OCI-LY7 (cell line): ENCODE measurements around the gene SOS1. TPM values are rescaled to one million over a fixed set of nuclear protein-coding genes. Genes with fewer than 3 reads are reported as not detected.

Experiments
- Bru-seq: library from RNA; stranded (reverse); fragments of 400-500 nt; gene quantifications from one replicate; lab custom pipeline; 2021; lab: Mats Ljungman, UMichigan
- BruChase-seq, 2 experiments: library from RNA; stranded (reverse); fragments of 400-500 nt; gene quantifications; one replicate each; lab custom pipeline; 2021; lab: Mats Ljungman, UMichigan
- BruUV-seq: library from RNA; stranded (reverse); fragments of 400-500 nt; replicated peaks from 2 replicates; lab custom pipeline; 2021; lab: Mats Ljungman, UMichigan
- CTCF ChIA-PET: fragments of 300-600 bp; sonication (Branson Sonifier 250); formaldehyde crosslinking; loops from one replicate; lab custom pipeline; 2022; ENCODE audit warnings: antibody characterized with exemption; ENCODE audit not compliant: unreplicated experiment; lab: Charles Lee
- POLR2A ChIA-PET: fragments of 300-600 bp; sonication (Branson Sonifier 250); formaldehyde crosslinking; loops from one replicate; lab custom pipeline; 2022; ENCODE audit warnings: antibody characterized with exemption; lab: Charles Lee
- DNase-seq: peaks from one replicate; pipeline ENCODE4 v3.0.0-alpha.2; 2015; ENCODE audit warnings: low spot score
- H2AFZ ChIP-seq: fragments of 200-600 bp; sonication (generic), shearing (Covaris generic); 2 replicates; pipeline ENCODE4 v1.6.1; 2014; ENCODE audit warnings: mild to moderate bottlenecking, antibody characterized with exemption, low read length, moderate library complexity
- H3K27ac ChIP-seq: fragments of 200-600 bp; sonication (generic); 2 replicates; pipeline ENCODE4 v1.5.1; 2014; ENCODE audit warnings: mixed run types, low read depth, mild to moderate bottlenecking, moderate library complexity, low read length, inconsistent platforms; ENCODE audit not compliant: poor library complexity, severe bottlenecking
- H3K36me3 ChIP-seq: fragments of 200-600 bp; sonication (generic); 2 replicates; pipeline ENCODE4 v1.6.1; 2014; ENCODE audit warnings: mild to moderate bottlenecking, antibody characterized with exemption, low read length, moderate library complexity, mixed read lengths; ENCODE audit not compliant: insufficient read depth
- H3K4me1 ChIP-seq: fragments of 200-600 bp; sonication (generic); 2 replicates; pipeline ENCODE4 v1.5.1; 2014; ENCODE audit warnings: mild to moderate bottlenecking, low read length; ENCODE audit not compliant: insufficient read depth, poor library complexity, severe bottlenecking
- H3K4me2 ChIP-seq: fragments of 200-600 bp; sonication (generic); 2 replicates; pipeline ENCODE4 v1.6.1; 2014; ENCODE audit warnings: mild to moderate bottlenecking, low read length
- H3K4me3 ChIP-seq: fragments of 200-600 bp; sonication (generic); 2 replicates; pipeline ENCODE4 v1.5.1; 2014; ENCODE audit warnings: mild to moderate bottlenecking, low read depth, low read length; ENCODE audit not compliant: poor library complexity, severe bottlenecking
- H3K79me2 ChIP-seq: fragments of 200-600 bp; sonication (generic); 2 replicates; pipeline ENCODE4 v1.6.1; 2016; ENCODE audit warnings: low read depth, mild to moderate bottlenecking, low read length, moderate library complexity, mixed read lengths; ENCODE audit not compliant: insufficient read depth
- H3K9me2 ChIP-seq: fragments of 200-600 bp; sonication (generic); 2 replicates; pipeline ENCODE4 v1.6.1; 2016; ENCODE audit warnings: mild to moderate bottlenecking, low read length, mixed read lengths; ENCODE audit not compliant: insufficient read depth
- H3K9me3 ChIP-seq: fragments of 200-600 bp; sonication (generic); 2 replicates; pipeline ENCODE4 v1.6.1; 2014; ENCODE audit warnings: mild to moderate bottlenecking, mixed run types, low read length, mixed read lengths
- H4K20me1 ChIP-seq: fragments of 200-600 bp; sonication (generic); 2 replicates; pipeline ENCODE4 v1.6.1; 2014; ENCODE audit warnings: mild to moderate bottlenecking, antibody characterized with exemption, low read length, moderate library complexity, mixed read lengths; ENCODE audit not compliant: insufficient read depth
- CTCF ChIP-seq: fragments of 200-600 bp; sonication (generic); conservative IDR thresholded peaks from 2 replicates; pipeline ENCODE4 v1.5.1; 2014; ENCODE audit warnings: mild to moderate bottlenecking, antibody characterized with exemption, low read length, moderate library complexity, mixed read lengths
- EZH2phosphoT487 ChIP-seq: fragments of 200-600 bp; sonication (generic); IDR thresholded peaks from 2 replicates; pipeline ENCODE4 v1.6.1; 2018; ENCODE audit warnings: low read depth, borderline replicate concordance, mild to moderate bottlenecking, mixed run types, antibody characterized with exemption, low read length, moderate library complexity, mixed read lengths
- intact Hi-C: fragments of 100-400 bp; cut with micrococcal nuclease; formaldehyde crosslinking; loops from one replicate; pipeline ENCODE4 v1.10.0; 2022; ENCODE audit not compliant: unreplicated experiment
- long read RNA-seq: library from polyadenylated mRNA; stranded (forward); transcript quantifications from one replicate; pipeline ENCODE4 v2.0.0, GENCODE V29; 2022
- total RNA-seq, 2 experiments: library from RNA; depleted of rRNA in 1 of 2; stranded (reverse); fragments of >200 nt in 1 of 2; shearing (Covaris generic) in 1 of 2; gene quantifications; 2 replicates each; pipeline ENCODE4 v1.2.3, GENCODE V29; 2014 to 2022

SOS1 gene
- total RNA-seq (2014; rRNA removed; shearing (Covaris generic)) (15.2 and 21.3 TPM in 2 replicates), total RNA-seq (2022) (40.0 and 47.9 TPM in 2 replicates), Bru-seq, nascent RNA (percentile 85 among the genes with signal in this experiment), BruChase-seq, experiment 1, labeled RNA remaining after a 6-hour chase (percentile 86 among the genes with signal in this experiment), BruChase-seq, experiment 2, labeled RNA remaining after a 2-hour chase (percentile 86 among the genes with signal in this experiment)
- long read RNA-seq, full-length matches to known transcripts: 3 of 34 reads
- long read RNA-seq, partial matches to known transcripts: 17 of 34 reads
- long read RNA-seq, other reads (novel, unspliced or antisense): 14 of 34 reads

- intact Hi-C loops: loop anchor here (1.0 to 10.0 kb wide), 6 partner anchors 107 to 1456 kb away; partner anchors contain the start of genes HNRNPLL and SRSF7
- TF ChIP-seq EZH2phosphoT487: no peak
- no peak for TF ChIP-seq CTCF
- Histone ChIP-seq H3K4me1 (peaks cover 53% of the 10 kb centered on the region), H3K27ac (peak within 1 kb of the TSS; percentile 78), H3K4me2 (peak within 1 kb of the TSS; percentile 90), H3K4me3 (peak within 1 kb of the TSS; percentile 80), H3K36me3 (peaks cover 22% of the 10 kb centered on the region), H4K20me1 (peaks cover 19% of the 10 kb centered on the region), H3K79me2 (peaks cover 62% of the 10 kb centered on the region), H2AFZ (peak within 1 kb of the TSS; percentile 51; the same call in 1 of the 2 replicates), H3K9me2 (no peaks in the 10 kb centered on the region), H3K9me3 (no peaks in the 10 kb centered on the region)
- DNase-seq: peak; percentile 94
- ChIA-PET CTCF (no interaction called here), POLR2A (interaction anchor here (0.6 to 3.2 kb wide), 14 partner anchors 10 to 657 kb away, joined by 3 to 15 read pairs (median 4); no protein-coding TSS in a partner anchor)
- BruUV-seq: no TSS peak
Measured at GRCh38 chr2:39120771-39121522, at the start of gene SOS1. TSS of gene SOS1 (minus strand) at chr2:39121051. CDS start at chr2:39120422, 629 bp downstream.

- Histone ChIP-seq H3K4me2 (no peak overlapping the region), H3K36me3 (no peaks in the 10 kb centered on the region), H3K4me1 (no peaks in the 10 kb centered on the region), H3K79me2 (no peaks in the 10 kb centered on the region), H3K9me3 (no peaks in the 10 kb centered on the region), H3K9me2 (no peaks in the 10 kb centered on the region), H2AFZ (no peak overlapping the region), H4K20me1 (no peaks in the 10 kb centered on the region), H3K4me3 (no peak overlapping the region), H3K27ac (no peak overlapping the region)
- intact Hi-C loops: no loop called here
- no peak for TF ChIP-seq EZH2phosphoT487
- no peak for TF ChIP-seq CTCF
- POLR2A ChIA-PET: interaction anchor here (1.1 kb wide), 1 partner anchor 39 kb away, joined by 3 read pairs; no protein-coding TSS in a partner anchor
- BruUV-seq: no TSS peak
- no peak for DNase-seq
- CTCF ChIA-PET: no interaction called here
Measured at GRCh38 chr2:39164089-39164488, 43.2 kb upstream of the SOS1 start.
